T-helper 2 cell treated with Interferon-gamma antibody and Interleukin-4, amounts not matched to agents 100 ng/mL and 5 ng/mL, for 36 hours (primary cell): ENCODE measurements around the gene PEPD. TPM values are rescaled to one million over a fixed set of nuclear protein-coding genes. Genes with fewer than 3 reads are reported as not detected.
"Not testable (repeated sequence)": the region's sequence is repeated elsewhere in the genome, so short reads cannot be mapped to it uniquely, and the experiment has no call there.

Experiments used
- intact Hi-C: fragments of 100-400 bp; cut with micrococcal nuclease; formaldehyde crosslinking; loops from one replicate; pipeline ENCODE4 v1.15.1; 2023
- total RNA-seq: library from RNA; stranded (reverse); gene quantifications from 2 replicates; pipeline ENCODE4 v1.2.3, GENCODE V29; 2022

The PEPD gene
- total RNA-seq, 1 donor from 2014 or later: 24.4 TPM

GRCh38 chr19:33498391-33499000 is 23.1 kb downstream of the PEPD start:
- intact Hi-C loops: no loop called here

DNA sequence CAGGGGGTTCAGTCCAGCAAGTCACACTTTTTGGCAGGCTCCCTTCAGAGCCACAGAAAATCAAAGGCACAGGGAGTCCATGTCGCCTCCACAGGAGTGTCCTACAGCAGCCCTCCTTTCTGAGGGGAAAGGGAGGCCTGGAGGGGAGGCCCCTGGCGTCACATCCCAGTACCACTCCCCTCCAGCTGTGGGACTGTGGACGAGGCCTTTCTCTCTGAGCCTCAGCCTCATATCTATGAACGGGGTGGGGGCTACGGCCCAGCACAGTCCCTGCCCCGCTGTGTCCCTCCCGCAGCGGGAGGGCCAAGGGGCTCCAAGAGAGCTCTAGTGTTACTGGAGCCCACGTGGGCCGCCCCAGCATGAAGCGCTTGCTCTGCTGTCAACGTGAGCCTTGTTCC is 23.8 kb downstream of the PEPD start:
- intact Hi-C loops: no loop called here

- intact Hi-C loops: no loop called here
Observed at GRCh38 chr19:33497131-33497777, 24.3 kb downstream of the PEPD start.

DNA sequence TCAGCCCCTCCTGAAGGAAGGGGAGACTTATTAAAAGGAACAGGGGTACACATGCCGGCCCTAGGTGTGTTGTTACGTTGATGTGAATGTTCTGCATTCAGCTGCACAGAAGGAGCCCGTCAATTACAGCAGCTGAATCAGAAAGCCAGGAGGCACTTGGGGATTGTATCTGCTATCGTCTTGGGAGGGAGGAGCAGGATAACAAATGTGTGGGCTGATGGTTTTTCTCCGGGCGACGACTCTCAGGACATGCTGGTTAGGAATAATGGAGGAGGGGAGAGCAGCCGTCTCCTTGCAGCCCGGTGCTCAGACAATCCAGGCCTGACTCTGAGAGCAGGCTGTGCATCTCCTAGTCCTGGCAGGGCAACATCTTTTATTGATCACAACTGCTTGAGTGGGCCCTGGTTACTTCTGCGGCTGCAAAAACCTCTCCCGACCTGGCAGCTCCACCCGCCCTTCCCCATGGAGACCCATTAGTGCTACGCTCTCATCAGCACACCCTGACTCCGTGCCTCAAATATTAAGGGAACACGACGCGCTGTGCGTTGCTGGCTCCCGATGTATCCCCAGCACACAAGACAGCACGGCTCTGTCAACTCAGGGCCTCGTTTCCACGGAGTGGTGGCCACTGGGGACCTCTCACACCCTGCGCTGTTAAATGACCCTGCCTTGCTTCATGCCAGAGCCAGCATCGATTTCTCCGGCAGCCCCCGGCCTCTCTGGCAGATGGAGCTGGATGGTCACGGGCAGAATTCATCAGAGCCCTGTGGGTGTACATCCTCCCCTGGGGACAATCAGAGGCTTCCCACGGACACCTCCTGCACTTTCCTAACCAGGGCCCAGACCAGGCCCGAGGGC is 25.3 kb downstream of the PEPD start:
- intact Hi-C loops: no loop called here

DNA sequence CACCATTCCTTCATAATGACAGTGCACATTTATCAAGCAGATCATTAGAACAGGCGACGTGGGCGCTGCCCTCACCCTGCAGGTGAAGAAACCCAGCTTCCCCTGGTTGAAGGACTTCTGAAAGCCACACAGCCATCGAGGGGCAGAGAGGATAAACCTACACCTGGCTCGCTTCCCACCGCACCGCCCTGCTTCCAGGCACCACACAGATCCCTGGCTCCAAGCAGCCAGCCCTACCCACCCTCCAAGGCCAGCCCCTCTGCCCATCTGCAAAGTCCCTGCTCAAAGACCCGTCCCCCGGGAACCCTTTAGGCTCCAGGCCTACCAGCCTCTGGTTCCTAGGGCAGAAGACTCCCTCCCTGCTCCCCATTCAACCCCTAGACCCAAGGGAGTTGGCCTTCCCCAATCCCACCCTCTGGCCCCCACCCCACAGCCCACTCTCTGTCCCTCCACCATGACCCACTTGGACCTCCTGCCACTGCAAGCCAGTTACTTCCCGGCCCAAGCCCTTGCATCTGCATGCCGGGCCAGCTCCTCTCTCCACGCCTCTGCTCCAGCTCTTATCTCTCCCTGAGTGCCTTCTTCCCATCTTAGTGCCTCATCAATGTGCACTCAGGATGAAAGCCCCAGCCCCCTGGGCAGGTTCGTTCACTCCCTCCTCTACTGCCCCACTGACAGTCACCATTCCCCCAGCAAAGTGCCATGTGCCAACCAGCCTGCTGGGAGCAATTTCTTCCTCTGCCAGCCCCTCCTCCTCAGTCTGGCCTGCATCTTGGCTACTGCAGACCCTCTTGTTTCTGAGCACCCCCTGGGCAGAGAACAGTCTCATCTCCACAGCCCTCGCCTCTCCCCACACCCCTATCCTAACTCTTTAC is 28.0 kb downstream of the PEPD start:
- intact Hi-C loops: no loop called here

DNA sequence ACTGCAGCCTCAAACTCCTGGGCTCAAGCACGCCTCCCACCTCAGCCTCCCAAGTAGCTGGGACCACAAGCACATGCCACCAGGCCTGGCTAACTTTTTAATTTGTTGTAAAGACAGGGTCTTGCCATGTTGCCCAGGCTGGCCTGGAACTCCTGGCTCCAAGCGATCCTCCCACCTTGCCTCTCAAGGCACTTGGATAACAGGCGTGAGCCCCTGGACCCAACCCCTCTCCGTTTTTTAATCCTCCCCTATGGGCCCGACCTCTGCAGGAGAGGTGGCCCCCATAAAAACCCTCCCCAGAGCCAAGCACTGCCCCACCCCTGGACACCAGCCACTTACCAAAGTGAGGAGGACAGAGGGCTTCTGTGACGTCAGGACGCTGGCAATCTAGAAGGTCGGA is 28.6 kb downstream of the PEPD start:
- intact Hi-C loops: no loop called here

DNA sequence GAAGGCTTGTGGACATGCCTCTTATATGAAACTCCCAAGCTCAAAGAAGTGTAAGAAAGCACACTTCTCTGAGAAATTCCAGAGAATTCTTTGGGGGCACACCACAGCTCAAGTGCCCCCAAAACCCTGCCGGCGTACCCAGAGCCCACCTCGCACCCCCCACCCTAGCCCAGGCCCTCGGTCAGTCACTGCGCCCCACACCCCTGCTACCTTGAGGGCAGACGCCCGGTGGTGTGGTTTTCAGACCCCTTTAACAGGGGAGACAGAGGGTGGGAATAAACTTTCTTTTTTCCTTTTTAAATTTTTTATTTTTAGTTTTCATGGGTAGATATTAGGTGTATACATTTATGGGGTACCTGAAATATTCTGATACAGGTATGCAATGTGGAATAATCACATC is 29.5 kb downstream of the PEPD start:
- intact Hi-C loops: no loop called here

DNA sequence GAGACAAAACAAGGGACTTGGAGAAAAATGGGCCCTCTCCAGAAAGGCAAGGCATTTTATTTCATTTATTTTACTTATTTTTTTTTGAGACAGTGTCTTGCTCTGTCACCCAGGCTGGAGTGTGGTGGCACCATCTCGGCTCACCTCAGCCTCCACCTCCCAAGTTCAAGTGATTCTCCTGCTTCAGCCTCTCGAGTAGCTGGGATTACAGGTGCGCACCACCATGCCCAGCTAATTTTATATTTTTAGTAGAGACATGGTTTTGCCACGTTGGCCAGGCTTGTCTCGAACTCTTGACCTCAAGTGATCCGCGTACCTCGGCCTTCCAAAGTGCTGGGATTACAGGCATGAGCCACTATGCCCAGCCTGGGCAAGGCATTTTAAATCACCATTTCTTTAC is 31.0 kb downstream of the PEPD start:
- intact Hi-C loops: not testable (repeated sequence)

DNA sequence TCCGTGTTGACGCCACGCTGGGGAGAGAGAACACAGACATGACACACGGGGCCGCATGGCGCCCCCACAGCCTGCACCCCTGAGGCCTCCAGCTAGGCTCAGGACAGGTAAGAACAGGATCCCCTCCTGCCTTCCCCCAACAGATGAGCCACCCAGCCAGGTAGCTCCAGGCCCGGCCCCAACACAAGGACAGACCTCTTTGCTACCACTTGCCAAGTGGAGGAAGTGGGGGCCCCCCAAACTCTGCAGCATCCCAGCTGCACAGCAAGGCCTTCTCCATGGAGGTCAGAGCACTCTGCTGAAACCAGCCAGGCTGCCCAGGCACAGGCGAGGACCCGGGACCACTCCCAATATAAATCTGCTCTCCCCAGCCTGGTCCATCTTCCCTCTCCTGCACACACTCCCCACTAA is 31.5 kb downstream of the PEPD start:
- intact Hi-C loops: no loop called here

GRCh38 chr19:33488826-33489225 is 32.8 kb downstream of the PEPD start:
- intact Hi-C loops: no loop called here

DNA sequence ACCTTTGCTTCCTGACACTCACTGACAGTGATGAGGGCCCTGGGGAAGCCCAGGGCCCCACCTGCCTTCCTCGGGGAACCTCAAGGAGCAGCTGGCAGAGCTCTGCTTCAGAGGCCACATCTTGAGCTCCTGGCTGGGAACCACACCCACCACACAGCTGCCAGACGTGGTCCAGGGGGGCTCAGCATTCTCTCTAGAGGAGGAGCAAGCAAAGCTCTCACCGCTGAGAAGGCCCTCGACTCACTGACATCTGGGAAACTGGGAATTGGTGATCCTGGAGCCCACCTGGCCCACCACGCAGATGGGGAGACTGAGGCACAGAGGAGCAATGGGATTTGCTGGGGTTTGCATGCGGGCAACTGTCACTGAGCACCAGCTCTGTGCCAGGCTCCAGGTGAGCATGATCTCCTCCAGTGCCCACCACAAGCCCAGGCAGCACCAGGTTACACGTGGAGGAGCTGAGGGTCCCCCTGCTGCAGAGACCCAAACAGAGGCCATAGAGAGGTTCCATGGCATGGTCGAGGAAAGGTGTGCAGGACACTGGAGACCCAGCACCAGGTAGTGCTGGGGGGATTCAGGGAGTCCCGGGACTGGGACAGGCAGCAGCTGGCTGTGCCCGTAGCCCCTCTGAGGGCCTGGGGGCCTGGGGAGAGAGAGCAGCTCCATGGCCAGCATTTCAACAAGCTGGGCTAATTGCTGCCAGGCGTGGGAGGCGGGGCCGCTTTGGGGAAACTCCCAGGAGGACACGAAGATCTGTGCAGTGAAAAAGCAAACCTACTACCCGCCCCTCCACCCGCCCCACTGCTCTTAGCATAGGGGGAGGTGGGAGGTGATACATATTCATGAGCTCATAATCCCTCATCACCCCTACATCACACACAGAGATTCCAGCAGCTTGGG is 33.4 kb downstream of the PEPD start:
- intact Hi-C loops: no loop called here

- intact Hi-C loops: no loop called here
Observed at GRCh38 chr19:33486936-33487811, 34.4 kb downstream of the PEPD start.

GRCh38 chr19:33486407-33486806 is 35.2 kb downstream of the PEPD start:
- intact Hi-C loops: no loop called here

GRCh38 chr19:33484226-33484774 is 37.3 kb downstream of the PEPD start:
- intact Hi-C loops: no loop called here

GRCh38 chr19:33482476-33482875 is 39.1 kb downstream of the PEPD start:
- intact Hi-C loops: no loop called here

DNA sequence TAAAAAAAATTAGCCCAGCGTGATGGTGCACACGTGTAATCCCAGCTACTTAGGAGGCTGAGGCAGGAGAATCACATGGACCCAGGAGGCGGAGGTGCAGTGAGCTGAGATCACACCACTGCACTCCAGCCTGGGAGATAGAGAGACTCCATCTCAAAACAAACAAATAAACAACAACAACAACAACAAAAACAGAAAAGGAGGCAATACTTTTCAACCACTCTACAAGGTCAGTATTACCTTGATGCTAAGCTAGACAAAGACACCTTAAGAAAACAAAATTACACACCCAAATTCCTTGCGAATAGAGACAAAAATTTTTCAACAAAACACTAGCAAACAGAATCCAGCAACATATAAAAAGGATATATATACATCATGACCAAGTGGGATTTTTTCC is 39.7 kb downstream of the PEPD start:
- intact Hi-C loops: no loop called here

GRCh38 chr19:33479570-33479969 is 42.0 kb downstream of the PEPD start:
- intact Hi-C loops: not testable (repeated sequence)

DNA sequence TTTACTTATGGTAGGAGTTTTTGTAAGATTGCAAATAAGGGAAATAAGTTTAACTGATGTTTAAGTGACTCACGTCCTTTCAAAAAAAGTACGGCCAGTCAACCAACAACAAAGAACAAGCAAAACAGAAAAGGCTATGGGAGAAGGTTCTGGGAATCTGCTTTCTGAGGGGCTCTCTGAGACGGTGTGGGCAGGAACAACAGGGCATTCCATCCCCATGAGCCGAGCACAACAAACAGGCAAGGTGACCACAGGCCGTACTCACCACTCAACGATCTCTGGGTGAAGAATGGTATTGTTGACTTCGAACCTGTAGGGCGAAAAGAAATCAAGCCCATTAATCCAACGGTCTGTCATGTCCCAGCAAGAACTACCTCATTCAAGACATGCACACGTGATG is 43.8 kb downstream of the PEPD start:
- intact Hi-C loops: no loop called here

- intact Hi-C loops: no loop called here
Observed at GRCh38 chr19:33476151-33476707, 45.4 kb downstream of the PEPD start.
